Smooth muscle cell (in vitro differentiated cells): ENCODE data around the gene GRIK4. TPM values are rescaled to one million over a fixed set of nuclear protein-coding genes. Genes with fewer than 3 reads are reported as not detected.

Experiments used
- DNase-seq: peaks from one replicate; lab custom pipeline; 2025; ENCODE audit not compliant: unreplicated experiment; lab: John Stamatoyannopoulos, UW
- H2AFZ ChIP-seq: fragments of 200-600 bp; sonication (generic); 2 replicates; pipeline ENCODE4 v1.6.0; 2016; ENCODE audit warnings: antibody characterized with exemption, low read depth, mild to moderate bottlenecking
- H3F3A ChIP-seq: fragments of 200-600 bp; sonication (generic); 2 replicates; pipeline ENCODE4 v1.6.0; 2017; ENCODE audit warnings: antibody characterized with exemption, low read depth
- H3K27ac ChIP-seq: fragments of 200-600 bp; sonication (generic); 2 replicates; pipeline ENCODE4 v1.5.1; 2016; ENCODE audit warnings: low read depth, mild to moderate bottlenecking
- H3K27me3 ChIP-seq: fragments of 200-600 bp; sonication (generic); 2 replicates; pipeline ENCODE4 v1.6.1; 2016; ENCODE audit warnings: low read depth, mild to moderate bottlenecking
- H3K36me3 ChIP-seq: fragments of 200-600 bp; sonication (generic); 2 replicates; pipeline ENCODE4 v1.5.1; 2016; ENCODE audit warnings: low read depth
- H3K4me1 ChIP-seq: fragments of 200-600 bp; sonication (generic); 2 replicates; pipeline ENCODE4 v1.5.1; 2016; ENCODE audit warnings: low read depth
- H3K4me2 ChIP-seq: fragments of 200-600 bp; sonication (generic); 2 replicates; pipeline ENCODE4 v1.6.0; 2016; ENCODE audit warnings: mild to moderate bottlenecking
- H3K4me3 ChIP-seq: fragments of 200-600 bp; sonication (generic); 2 replicates; pipeline ENCODE4 v1.5.1; 2016; ENCODE audit warnings: mild to moderate bottlenecking
- H3K79me2 ChIP-seq: fragments of 200-600 bp; sonication (generic); 2 replicates; pipeline ENCODE4 v1.6.0; 2016; ENCODE audit warnings: low read depth, mild to moderate bottlenecking
- H3K9ac ChIP-seq: fragments of 200-600 bp; sonication (generic); 2 replicates; pipeline ENCODE4 v1.6.0; 2016; ENCODE audit warnings: low read depth
- H3K9me3 ChIP-seq: fragments of 200-600 bp; sonication (generic); replicated peaks from 2 replicates; pipeline ENCODE4 v1.5.1; 2016; ENCODE audit warnings: low read depth
- H4K20me1 ChIP-seq: fragments of 200-600 bp; sonication (generic); 2 replicates; pipeline ENCODE4 v1.6.0; 2016; ENCODE audit warnings: low read depth
- CTCF ChIP-seq: fragments of 200-600 bp; sonication (generic); IDR thresholded peaks from 2 replicates; pipeline ENCODE4 v1.5.1; 2017; ENCODE audit warnings: borderline replicate concordance, mild to moderate bottlenecking, antibody characterized with exemption; ENCODE audit not compliant: insufficient read depth, poor library complexity, severe bottlenecking
- WGBS: methylation state at CpG from one replicate; pipeline ENCODE4 v1.1.7; 2016; ENCODE audit warnings: low lambda C conversion rate; 5-methylcytosine and 5-hydroxymethylcytosine counted together
- polyA plus RNA-seq: library from polyadenylated mRNA; unstranded; fragments of >200 nt; fragmentation: Nextera tagmentation; extraction: Ambion mirVana; gene quantifications from 2 replicates; pipeline ENCODE4 v1.2.1, GENCODE V29; 2016
- total RNA-seq: library from RNA; depleted of rRNA; stranded (reverse); fragments of >200 nt; gene quantifications from 2 replicates; pipeline ENCODE4 v1.2.3, GENCODE V29; 2014

The GRIK4 gene
- total and polyA plus RNA-seq, 2 experiments from 2014 or later: not detected

GRCh38 chr11:120774591-120775386 lies 263.2 kb downstream of the GRIK4 start:
- H3F3A ChIP-seq: no peaks in the 10 kb centered on the region
- peaks cover 11% of the 10 kb centered on the region for H3K4me1 ChIP-seq
- no peak overlapping the region for H3K4me2 ChIP-seq
- no peak overlapping the region for H2AFZ ChIP-seq
- WGBS: 96% methylated on average over 7 of the region's 7 CpGs
- no peak for DNase-seq
- no peaks in the 10 kb centered on the region for H3K9me3 ChIP-seq
- TF ChIP-seq CTCF: no peak
- H3K36me3 ChIP-seq: no peaks in the 10 kb centered on the region
- no peak overlapping the region for H3K9ac ChIP-seq
- no peak overlapping the region for H3K4me3 ChIP-seq
- no peaks in the 10 kb centered on the region for H3K79me2 ChIP-seq
- H3K27ac ChIP-seq: no peak overlapping the region
- H3K27me3 ChIP-seq: no peaks in the 10 kb centered on the region
- H4K20me1 ChIP-seq: no peaks in the 10 kb centered on the region

- no peaks in the 10 kb centered on the region for H4K20me1 ChIP-seq
- H3K4me3 ChIP-seq: no peak overlapping the region
- H3K27ac ChIP-seq: no peak overlapping the region
- no peaks in the 10 kb centered on the region for H3F3A ChIP-seq
- TF ChIP-seq CTCF: no peak
- no peaks in the 10 kb centered on the region for H3K36me3 ChIP-seq
- H3K4me2 ChIP-seq: no peak overlapping the region
- peaks cover 11% of the 10 kb centered on the region for H3K4me1 ChIP-seq
- no peak overlapping the region for H3K9ac ChIP-seq
- no peak overlapping the region for H2AFZ ChIP-seq
- H3K79me2 ChIP-seq: no peaks in the 10 kb centered on the region
- 80% methylated on average over 17 of the region's 17 CpGs for WGBS
- no peak for DNase-seq
- no peaks in the 10 kb centered on the region for H3K27me3 ChIP-seq
- H3K9me3 ChIP-seq: no peaks in the 10 kb centered on the region
These were observed 264.7 kb downstream of the GRIK4 start for GRCh38 chr11:120775986-120776951.

- Histone ChIP-seq H3K4me2 (no peak overlapping the region), H3F3A (no peaks in the 10 kb centered on the region), H3K4me1 (peaks cover 11% of the 10 kb centered on the region), H2AFZ (no peak overlapping the region), H3K36me3 (no peaks in the 10 kb centered on the region), H3K27ac (no peak overlapping the region), H3K79me2 (no peaks in the 10 kb centered on the region), H3K9me3 (no peaks in the 10 kb centered on the region), H3K4me3 (no peak overlapping the region), H3K27me3 (peaks cover 12% of the 10 kb centered on the region), H4K20me1 (no peaks in the 10 kb centered on the region), H3K9ac (no peak overlapping the region)
- WGBS: 88% methylated on average over 10 of the region's 10 CpGs
- no peak for TF ChIP-seq CTCF
- DNase-seq: no peak
These were observed 267.3 kb downstream of the GRIK4 start for GRCh38 chr11:120778685-120779490.
